Lung (tissue), 12 donors: ENCODE measurements around the gene CADM3. TPM values are rescaled to one million over a fixed set of nuclear protein-coding genes. Genes with fewer than 3 reads are reported as not detected.

Experiments used
- ATAC-seq: fragments of 200-7000 bp; cut with Tn5 transposase; one replicate; pipeline ENCODE4 v1.9.1; 2020; ENCODE audit warnings: moderate number of reproducible peaks; ENCODE audit not compliant: insufficient read depth, low FRiP score
- DNase-seq, 3 donors: peaks; one replicate each; pipeline ENCODE4 v3.0.0-alpha.2; 2013 to 2017
- H3K27ac ChIP-seq, 2 donors: one replicate each; pipeline ENCODE4 v1.5.1; 2013; ENCODE audit warnings: mild to moderate bottlenecking in 2 of 2, moderate library complexity in 2 of 2, control low read depth in 1 of 2, inconsistent platforms in 1 of 2, low read depth in 1 of 2, low read length in 1 of 2
- H3K27me3 ChIP-seq, 3 donors: one replicate each; pipeline ENCODE4 v1.5.1; 2013; ENCODE audit warnings: low read length in 2 of 3; ENCODE audit not compliant: control insufficient read depth in 3 of 3, insufficient read depth in 3 of 3
- H3K36me3 ChIP-seq, 4 donors: one replicate each; pipeline ENCODE4 v1.5.1; 2013; ENCODE audit warnings: low read length in 4 of 4, mild to moderate bottlenecking in 1 of 4, moderate library complexity in 1 of 4; ENCODE audit not compliant: control insufficient read depth in 4 of 4, insufficient read depth in 4 of 4
- H3K4me1 ChIP-seq, 5 donors: one replicate each; pipeline ENCODE4 v1.5.1; 2013; ENCODE audit warnings: low read length in 5 of 5, mild to moderate bottlenecking in 2 of 5, moderate library complexity in 1 of 5; ENCODE audit not compliant: control insufficient read depth in 5 of 5, insufficient read depth in 5 of 5
- H3K4me3 ChIP-seq: one replicate; pipeline ENCODE4 v1.5.1; 2013; ENCODE audit warnings: mild to moderate bottlenecking, control low read depth, moderate library complexity
- H3K9ac ChIP-seq, 2 donors: one replicate each; pipeline ENCODE4 v1.5.1; 2013; ENCODE audit warnings: low read length in 2 of 2, control low read depth in 1 of 2; ENCODE audit not compliant: insufficient read depth in 1 of 2
- H3K9me3 ChIP-seq, 4 donors: one replicate each; pipeline ENCODE4 v1.5.1; 2013; ENCODE audit warnings: low read length in 3 of 4, mild to moderate bottlenecking in 1 of 4, moderate library complexity in 1 of 4; ENCODE audit not compliant: control insufficient read depth in 4 of 4, insufficient read depth in 3 of 4
- CTCF ChIP-seq: IDR thresholded peaks from 2 replicates; pipeline ENCODE4 v1.5.1; 2012; ENCODE audit warnings: mild to moderate bottlenecking; ENCODE audit errors: control extremely low read depth, extremely low read depth
- WGBS, 2 donors: extraction: QIAGEN DNeasy Blood & Tissue Kit; methylation state at CpG; one replicate each; pipeline ENCODE4 v1.1.7; 2013; 5-methylcytosine and 5-hydroxymethylcytosine counted together
- polyA plus RNA-seq, 2 donors: library from polyadenylated mRNA; stranded (reverse); fragments of 200-250 nt; gene quantifications; one replicate each; pipeline ENCODE4 v1.2.1, GENCODE V29; 2013
- total RNA-seq, 2 donors: library from RNA; depleted of rRNA in 1 of 2; stranded (reverse); fragments of >200 nt in 1 of 2; gene quantifications; one replicate each; pipeline ENCODE4 v1.2.1, GENCODE V29; 2014 to 2021
- donor health status: control.
- donor health status: control.
- donor health status: Bipolar disorder and iron deficiency.
- donor health status: healthy.
- donor health status: DM: yes; HTN: yes; CAD: no.

CADM3 gene
- total and polyA plus RNA-seq, 4 donors, result 0.89 to 3.7 (median 2.5) TPM

GRCh38 chr1:159173320-159173719 lies 1.9 kb downstream of the CADM3 start:
- DNase-seq, result no peak
- WGBS, 2 donors, result 30 to 36% methylated on average over 7 of the region's 7 CpGs
- TF ChIP-seq CTCF, result no peak
- Histone ChIP-seq H3K9ac (no peak overlapping the region), H3K27ac (no peak overlapping the region), H3K4me1 (peaks cover 0 to 9% (median 0%) of the 10 kb centered on the region in 5 donors), H3K27me3 (peaks cover 0 to 54% (median 11%) of the 10 kb centered on the region in 3 donors), H3K36me3 (no peaks in the 10 kb centered on the region), H3K9me3 (peaks cover 0 to 3% (median 0%) of the 10 kb centered on the region in 4 donors), H3K4me3 (no peak overlapping the region)
- ATAC-seq, result no peak

- peaks cover 0 to 34% (median 5%) of the 10 kb centered on the region in 3 donors for H3K27me3 ChIP-seq
These were observed 4.2 kb downstream of the CADM3 start for GRCh38 chr1:159175571-159175970.

GRCh38 chr1:159177272-159177907 lies 6.0 kb downstream of the CADM3 start:
- H3K27ac ChIP-seq, result no peak overlapping the region
- no peak overlapping the region for H3K9ac ChIP-seq
- peaks cover 0 to 3% (median 0%) of the 10 kb centered on the region in 4 donors for H3K9me3 ChIP-seq
- WGBS, 2 donors, result 11 to 13% methylated on average over 3 of the region's 3 CpGs
- no peak overlapping the region for H3K4me3 ChIP-seq
- DNase-seq (peak; percentile 81 to 92 (median 86)), ATAC-seq (no peak)
- H3K36me3 ChIP-seq, result no peaks in the 10 kb centered on the region
- peaks cover 0 to 23% (median 0%) of the 10 kb centered on the region in 3 donors for H3K27me3 ChIP-seq
- peaks cover 0 to 3% (median 0%) of the 10 kb centered on the region in 5 donors for H3K4me1 ChIP-seq
- no peak for TF ChIP-seq CTCF

More at GRCh38 chr1:159175571-159175970, 4.2 kb downstream of the CADM3 start:
- DNase-seq (no peak), ATAC-seq (no peak)
- TF ChIP-seq CTCF, result no peak
- H3K4me1 ChIP-seq, result peaks cover 0 to 9% (median 0%) of the 10 kb centered on the region in 5 donors
- peaks cover 0 to 3% (median 0%) of the 10 kb centered on the region in 4 donors for H3K9me3 ChIP-seq
- H3K36me3 ChIP-seq, result no peaks in the 10 kb centered on the region
- WGBS, 2 donors, result 88 to 93% methylated on average over 2 of the region's 2 CpGs
- no peak overlapping the region for H3K27ac ChIP-seq
- H3K4me3 ChIP-seq, result no peak overlapping the region
- no peak overlapping the region for H3K9ac ChIP-seq
